GM12801 (cell line): ENCODE measurements around the gene KLHL29.

Experiments
- CTCF ChIP-seq: IDR thresholded peaks from one replicate; pipeline ENCODE4 v1.5.1; 2011; ENCODE audit warnings: control low read depth; ENCODE audit not compliant: insufficient read length; ENCODE audit errors: extremely low read depth

The KLHL29 gene

GRCh38 chr2:23457990-23458682 is 73.2 kb downstream of the KLHL29 start:
- no peak for TF ChIP-seq CTCF

- TF ChIP-seq CTCF: no peak
Measured at GRCh38 chr2:23459032-23459431, 74.1 kb downstream of the KLHL29 start.

GRCh38 chr2:23460228-23460627 is 75.2 kb downstream of the KLHL29 start:
- TF ChIP-seq CTCF: no peak

GRCh38 chr2:23460993-23461392 is 76.0 kb downstream of the KLHL29 start:
- TF ChIP-seq CTCF: no peak

- TF ChIP-seq CTCF: no peak
Measured at GRCh38 chr2:23464156-23464555, 79.2 kb downstream of the KLHL29 start.

- TF ChIP-seq CTCF: no peak
Measured at GRCh38 chr2:23464905-23465537, 80.0 kb downstream of the KLHL29 start.

- no peak for TF ChIP-seq CTCF
Measured at GRCh38 chr2:23465936-23466335, 81.0 kb downstream of the KLHL29 start.
